ENCODE results near the gene BACE2. TPM values are rescaled to one million over a fixed set of nuclear protein-coding genes. Genes with fewer than 3 reads are reported as not detected.
"Not testable (repeated sequence)": the region's sequence is repeated elsewhere in the genome, so short reads cannot be mapped to it uniquely, and the experiment has no call there.

BACE2 gene
- total RNA-seq, 1 donor from 2014 or later = 16.0 TPM

- no peaks in the 10 kb centered on the region for H3K27me3 ChIP-seq (ENCODE audit: low read depth)
- H3K4me1 ChIP-seq = peaks cover 8% of the 10 kb centered on the region
- H3K36me3 ChIP-seq = peaks cover 80% of the 10 kb centered on the region
- H3K9me3 ChIP-seq (replicated peaks) = peaks cover 12% of the 10 kb centered on the region
- TF ChIP-seq, protein P1, sequence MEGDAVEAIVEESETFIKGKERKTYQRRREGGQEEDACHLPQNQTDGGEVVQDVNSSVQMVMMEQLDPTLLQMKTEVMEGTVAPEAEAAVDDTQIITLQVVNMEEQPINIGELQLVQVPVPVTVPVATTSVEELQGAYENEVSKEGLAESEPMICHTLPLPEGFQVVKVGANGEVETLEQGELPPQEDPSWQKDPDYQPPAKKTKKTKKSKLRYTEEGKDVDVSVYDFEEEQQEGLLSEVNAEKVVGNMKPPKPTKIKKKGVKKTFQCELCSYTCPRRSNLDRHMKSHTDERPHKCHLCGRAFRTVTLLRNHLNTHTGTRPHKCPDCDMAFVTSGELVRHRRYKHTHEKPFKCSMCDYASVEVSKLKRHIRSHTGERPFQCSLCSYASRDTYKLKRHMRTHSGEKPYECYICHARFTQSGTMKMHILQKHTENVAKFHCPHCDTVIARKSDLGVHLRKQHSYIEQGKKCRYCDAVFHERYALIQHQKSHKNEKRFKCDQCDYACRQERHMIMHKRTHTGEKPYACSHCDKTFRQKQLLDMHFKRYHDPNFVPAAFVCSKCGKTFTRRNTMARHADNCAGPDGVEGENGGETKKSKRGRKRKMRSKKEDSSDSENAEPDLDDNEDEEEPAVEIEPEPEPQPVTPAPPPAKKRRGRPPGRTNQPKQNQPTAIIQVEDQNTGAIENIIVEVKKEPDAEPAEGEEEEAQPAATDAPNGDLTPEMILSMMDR (IDR thresholded peaks at IDR 0.05; ENCODE audit: borderline replicate concordance) = no peak
- no peak overlapping the region for H3K4me3 ChIP-seq
- intact Hi-C loops (cut with micrococcal nuclease) = no loop called here
- DNase-seq = no peak
- H3K27ac ChIP-seq (replicated peaks) = no peak overlapping the region
Measured at GRCh38 chr21:41255190-41255589, 87.2 kb downstream of the BACE2 start.

DNA sequence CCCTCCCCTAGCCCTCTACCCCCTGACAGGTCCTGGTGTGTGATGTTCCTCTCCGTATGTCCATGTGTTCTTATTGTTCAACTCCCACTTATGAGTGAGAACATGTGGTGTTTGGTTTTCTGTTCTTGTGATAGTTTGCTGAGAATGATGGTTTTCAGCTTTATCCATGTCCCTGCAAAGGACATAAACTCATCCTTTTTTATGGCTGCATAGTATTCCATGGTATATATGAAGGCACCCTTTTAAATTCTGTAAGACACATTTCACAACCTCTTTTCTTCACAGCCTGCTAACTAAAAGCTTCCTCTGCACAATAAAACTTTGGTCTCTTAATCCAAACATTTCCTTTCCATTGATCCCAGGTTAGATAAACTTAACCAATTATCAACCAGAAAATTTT, 88.3 kb downstream of the BACE2 start:
- intact Hi-C loops (cut with micrococcal nuclease); DNase-seq; H3K4me3 ChIP-seq; H3K4me1 ChIP-seq; H3K27me3 ChIP-seq (ENCODE audit: low read depth); H3K27ac ChIP-seq (replicated peaks): not testable (repeated sequence)
- H3K36me3 ChIP-seq = peaks cover 72% of the 10 kb centered on the region
- peaks cover 12% of the 10 kb centered on the region for H3K9me3 ChIP-seq (replicated peaks)

DNA sequence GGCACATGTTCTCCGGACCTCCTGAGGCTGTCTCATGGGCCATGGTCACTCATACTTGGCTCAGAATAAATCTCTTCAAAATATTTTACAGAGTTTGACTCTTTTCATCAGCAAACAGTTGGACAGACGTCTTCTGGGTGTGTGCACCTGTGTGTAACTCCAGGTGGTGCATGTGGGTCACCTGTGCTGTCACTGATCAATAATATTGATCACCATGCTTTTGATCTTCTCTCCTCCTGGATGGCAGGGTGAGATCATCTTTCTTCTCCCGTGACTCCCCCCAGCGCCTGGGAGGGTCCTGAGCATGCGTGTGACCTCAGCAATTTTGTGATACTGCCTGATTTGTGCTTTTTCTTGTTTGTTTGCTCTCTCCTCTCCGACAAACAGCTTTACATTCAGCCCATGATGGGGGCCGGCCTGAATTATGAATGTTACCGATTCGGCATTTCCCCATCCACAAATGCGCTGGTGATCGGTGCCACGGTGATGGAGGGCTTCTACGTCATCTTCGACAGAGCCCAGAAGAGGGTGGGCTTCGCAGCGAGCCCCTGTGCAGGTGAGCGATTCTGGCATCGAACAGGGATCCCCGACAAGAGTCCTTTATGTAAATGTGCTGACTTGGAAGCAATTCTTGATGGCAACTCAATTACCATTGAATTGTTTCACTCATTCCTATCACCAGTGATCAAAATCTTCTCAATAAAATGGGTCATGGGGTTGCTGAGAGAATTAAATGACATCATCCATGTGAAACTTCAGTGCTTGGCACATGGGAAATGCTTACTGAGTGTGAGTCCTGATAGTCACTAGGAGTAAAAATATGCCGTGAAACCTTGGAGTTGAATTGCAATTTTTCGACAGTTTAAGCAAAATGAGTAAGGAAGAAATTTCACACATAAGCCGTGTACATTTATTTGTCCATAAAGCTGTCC, 89.1 kb downstream of the BACE2 start:
- H3K4me3 ChIP-seq = no peak overlapping the region

DNA sequence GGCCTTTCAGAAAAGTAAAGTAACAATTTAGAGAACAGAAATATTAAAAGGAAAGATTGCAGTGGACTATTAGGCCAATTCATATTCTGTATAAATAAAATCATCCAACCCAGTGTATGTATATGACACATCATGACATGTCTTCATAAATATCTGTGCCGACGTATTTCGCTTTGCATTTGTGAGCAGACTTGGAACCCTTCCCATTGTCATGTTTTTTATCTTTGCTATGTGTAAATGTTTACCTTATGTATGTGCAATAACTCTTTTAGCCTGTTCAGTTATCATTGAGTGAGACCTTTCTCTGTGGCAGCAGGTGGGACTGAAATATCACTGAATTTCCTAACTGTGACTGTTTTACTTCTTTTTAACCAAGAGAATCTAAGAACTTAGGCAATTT, 90.7 kb downstream of the BACE2 start:
- Histone ChIP-seq H3K4me1 (no peaks in the 10 kb centered on the region), H3K27me3 (ENCODE audit: low read depth) (no peaks in the 10 kb centered on the region), H3K36me3 (peaks cover 53% of the 10 kb centered on the region), H3K4me3 (no peak overlapping the region), H3K9me3 (replicated peaks) (peaks cover 12% of the 10 kb centered on the region), H3K27ac (replicated peaks) (no peak overlapping the region)
- DNase-seq = no peak
- TF ChIP-seq, protein P1 (IDR thresholded peaks at IDR 0.05; ENCODE audit: borderline replicate concordance) = no peak
- intact Hi-C loops (cut with micrococcal nuclease) = no loop called here

More for the DNA sequence above, 89.1 kb downstream of the BACE2 start:
- no peak for DNase-seq
- TF ChIP-seq, protein P1 (IDR thresholded peaks at IDR 0.05; ENCODE audit: borderline replicate concordance) = no peak
- no peak overlapping the region for H3K27ac ChIP-seq (replicated peaks)
- H3K27me3 ChIP-seq (ENCODE audit: low read depth) = no peaks in the 10 kb centered on the region
- no peaks in the 10 kb centered on the region for H3K4me1 ChIP-seq
- H3K9me3 ChIP-seq (replicated peaks) = peaks cover 12% of the 10 kb centered on the region
- intact Hi-C loops (cut with micrococcal nuclease) = no loop called here
- peaks cover 64% of the 10 kb centered on the region for H3K36me3 ChIP-seq

- no peak overlapping the region for H3K27ac ChIP-seq (replicated peaks)
- TF ChIP-seq, protein P1 (IDR thresholded peaks at IDR 0.05; ENCODE audit: borderline replicate concordance) = no peak
- H3K27me3 ChIP-seq (ENCODE audit: low read depth) = no peaks in the 10 kb centered on the region
- peaks cover 13% of the 10 kb centered on the region for H3K9me3 ChIP-seq (replicated peaks)
- H3K4me1 ChIP-seq = no peaks in the 10 kb centered on the region
- no peak for DNase-seq
- peaks cover 48% of the 10 kb centered on the region for H3K36me3 ChIP-seq
- H3K4me3 ChIP-seq = no peak overlapping the region
- intact Hi-C loops (cut with micrococcal nuclease) = no loop called here
Measured at GRCh38 chr21:41260428-41260827, 92.5 kb downstream of the BACE2 start.

DNA sequence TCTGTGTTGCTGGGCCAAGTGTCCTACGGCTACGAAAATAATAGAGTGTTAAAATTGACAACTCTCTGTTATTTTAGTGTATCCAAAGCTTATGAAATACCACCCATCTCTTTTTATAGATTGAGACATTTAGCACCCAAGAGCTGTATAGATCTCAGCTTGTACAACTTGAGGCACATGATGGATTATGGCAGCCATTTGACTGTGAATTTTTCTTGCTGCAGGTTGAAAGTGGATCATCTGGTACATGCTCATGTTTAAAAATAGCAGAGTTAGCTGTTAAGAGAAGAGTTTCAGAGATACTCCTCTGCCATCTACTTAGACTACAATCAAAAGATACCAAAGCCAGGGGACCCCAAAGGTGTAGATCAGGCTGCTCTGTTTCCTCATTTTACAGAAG, 99.4 kb downstream of the BACE2 start:
- Histone ChIP-seq H3K4me1 (peaks cover 8% of the 10 kb centered on the region), H3K36me3 (peaks cover 28% of the 10 kb centered on the region), H3K4me3 (no peak overlapping the region), H3K27me3 (ENCODE audit: low read depth) (no peaks in the 10 kb centered on the region), H3K9me3 (replicated peaks) (peaks cover 30% of the 10 kb centered on the region), H3K27ac (replicated peaks) (no peak overlapping the region)
- no peak for DNase-seq
- intact Hi-C loops (cut with micrococcal nuclease) = no loop called here
- TF ChIP-seq, protein P1 (IDR thresholded peaks at IDR 0.05; ENCODE audit: borderline replicate concordance) = no peak

Data from left ventricle myocardium inferior (tissue), 1 donor.